Ishikawa (cell line): ENCODE results near the gene ZNF689.

ENCODE experiments used
- CEBPB ChIP-seq: IDR thresholded peaks from 2 replicates; pipeline ENCODE4 v1.6.1; 2012
- CREB1 ChIP-seq: IDR thresholded peaks from 2 replicates; pipeline ENCODE4 v1.6.1; 2012; ENCODE audit warnings: low read depth
- EP300 ChIP-seq: IDR thresholded peaks from 2 replicates; pipeline ENCODE4 v1.6.1; 2012; ENCODE audit warnings: borderline replicate concordance
- NFIC ChIP-seq: IDR thresholded peaks from 2 replicates; pipeline ENCODE4 v1.6.1; 2012
- RAD21 ChIP-seq: IDR thresholded peaks from 2 replicates; pipeline ENCODE4 v1.6.1; 2012; ENCODE audit warnings: low read depth
- TAF1 ChIP-seq: IDR thresholded peaks from 2 replicates; pipeline ENCODE4 v1.6.1; 2012; ENCODE audit warnings: low read depth, mild to moderate bottlenecking
- TCF12 ChIP-seq: IDR thresholded peaks from 2 replicates; pipeline ENCODE4 v1.6.1; 2012; ENCODE audit warnings: low read depth
- TEAD4 ChIP-seq: IDR thresholded peaks from 2 replicates; pipeline ENCODE4 v1.6.1; 2012
- YY1 ChIP-seq: IDR thresholded peaks from 2 replicates; pipeline ENCODE4 v1.6.1; 2012; ENCODE audit warnings: low read depth
- TF ChIP-seq, protein P1 (sequence below): IDR thresholded peaks from 2 replicates; pipeline ENCODE4 v1.6.1; 2012
- TF ChIP-seq, protein P2 (sequence below): IDR thresholded peaks from 2 replicates; pipeline ENCODE4 v1.6.1; 2012
- TF ChIP-seq, protein P3 (sequence below): IDR thresholded peaks from 2 replicates; pipeline ENCODE4 v1.6.1; 2012; ENCODE audit warnings: low read depth, mild to moderate bottlenecking

DNA sequence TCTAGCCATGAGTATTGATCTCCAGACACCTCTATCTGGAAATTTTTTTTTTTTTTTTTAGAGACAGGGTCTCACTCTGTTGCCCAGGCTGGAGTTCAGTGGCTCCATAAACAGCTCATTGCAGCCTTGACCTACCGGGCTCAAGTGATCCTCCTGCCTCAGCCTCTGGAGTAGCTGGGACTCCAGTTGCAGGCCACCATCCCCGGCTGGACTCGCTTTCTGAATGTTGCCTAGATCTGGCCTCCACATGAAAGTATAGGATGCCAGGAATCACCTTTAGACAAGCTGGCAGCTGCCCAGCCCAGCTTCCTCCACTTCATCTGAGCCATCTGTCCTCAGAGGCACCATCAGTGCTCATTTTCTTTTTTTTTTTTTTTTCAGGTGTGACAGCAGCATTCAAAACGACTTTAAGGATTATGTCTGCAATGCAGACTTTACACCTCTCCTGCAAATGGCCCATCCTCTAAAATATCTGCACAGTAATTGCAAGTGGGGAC is 34.2 kb upstream of the ZNF689 start:
- TF ChIP-seq TCF12 (no peak), YY1 (no peak), NFIC (no peak), RAD21 (no peak), TAF1 (no peak), CREB1 (no peak), EP300 (no peak), TEAD4 (no peak), CEBPB (no peak)
- TF ChIP-seq, protein P1, sequence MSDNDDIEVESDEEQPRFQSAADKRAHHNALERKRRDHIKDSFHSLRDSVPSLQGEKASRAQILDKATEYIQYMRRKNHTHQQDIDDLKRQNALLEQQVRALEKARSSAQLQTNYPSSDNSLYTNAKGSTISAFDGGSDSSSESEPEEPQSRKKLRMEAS: no peak
- TF ChIP-seq, protein P2, sequence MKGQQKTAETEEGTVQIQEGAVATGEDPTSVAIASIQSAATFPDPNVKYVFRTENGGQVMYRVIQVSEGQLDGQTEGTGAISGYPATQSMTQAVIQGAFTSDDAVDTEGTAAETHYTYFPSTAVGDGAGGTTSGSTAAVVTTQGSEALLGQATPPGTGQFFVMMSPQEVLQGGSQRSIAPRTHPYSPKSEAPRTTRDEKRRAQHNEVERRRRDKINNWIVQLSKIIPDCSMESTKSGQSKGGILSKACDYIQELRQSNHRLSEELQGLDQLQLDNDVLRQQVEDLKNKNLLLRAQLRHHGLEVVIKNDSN: no peak
- TF ChIP-seq, protein P3, sequence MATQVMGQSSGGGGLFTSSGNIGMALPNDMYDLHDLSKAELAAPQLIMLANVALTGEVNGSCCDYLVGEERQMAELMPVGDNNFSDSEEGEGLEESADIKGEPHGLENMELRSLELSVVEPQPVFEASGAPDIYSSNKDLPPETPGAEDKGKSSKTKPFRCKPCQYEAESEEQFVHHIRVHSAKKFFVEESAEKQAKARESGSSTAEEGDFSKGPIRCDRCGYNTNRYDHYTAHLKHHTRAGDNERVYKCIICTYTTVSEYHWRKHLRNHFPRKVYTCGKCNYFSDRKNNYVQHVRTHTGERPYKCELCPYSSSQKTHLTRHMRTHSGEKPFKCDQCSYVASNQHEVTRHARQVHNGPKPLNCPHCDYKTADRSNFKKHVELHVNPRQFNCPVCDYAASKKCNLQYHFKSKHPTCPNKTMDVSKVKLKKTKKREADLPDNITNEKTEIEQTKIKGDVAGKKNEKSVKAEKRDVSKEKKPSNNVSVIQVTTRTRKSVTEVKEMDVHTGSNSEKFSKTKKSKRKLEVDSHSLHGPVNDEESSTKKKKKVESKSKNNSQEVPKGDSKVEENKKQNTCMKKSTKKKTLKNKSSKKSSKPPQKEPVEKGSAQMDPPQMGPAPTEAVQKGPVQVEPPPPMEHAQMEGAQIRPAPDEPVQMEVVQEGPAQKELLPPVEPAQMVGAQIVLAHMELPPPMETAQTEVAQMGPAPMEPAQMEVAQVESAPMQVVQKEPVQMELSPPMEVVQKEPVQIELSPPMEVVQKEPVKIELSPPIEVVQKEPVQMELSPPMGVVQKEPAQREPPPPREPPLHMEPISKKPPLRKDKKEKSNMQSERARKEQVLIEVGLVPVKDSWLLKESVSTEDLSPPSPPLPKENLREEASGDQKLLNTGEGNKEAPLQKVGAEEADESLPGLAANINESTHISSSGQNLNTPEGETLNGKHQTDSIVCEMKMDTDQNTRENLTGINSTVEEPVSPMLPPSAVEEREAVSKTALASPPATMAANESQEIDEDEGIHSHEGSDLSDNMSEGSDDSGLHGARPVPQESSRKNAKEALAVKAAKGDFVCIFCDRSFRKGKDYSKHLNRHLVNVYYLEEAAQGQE: no peak
